Suprapubic skin (tissue), 4 donors: ENCODE data around the gene PCK2.

Experiments used
- CTCF ChIP-seq, 2 donors: fragments of 200-600 bp in 1 of 2; fragments of 450-650 bp in 1 of 2; sonication (generic) in 1 of 2; IDR thresholded peaks; one replicate each; pipeline ENCODE4 v1.5.1; 2016 to 2019; ENCODE audit warnings: antibody characterized with exemption in 2 of 2, mild to moderate bottlenecking in 1 of 2, moderate library complexity in 1 of 2
- EP300 ChIP-seq: sonication (generic); formaldehyde crosslinking; IDR thresholded peaks from one replicate; pipeline ENCODE4 v1.6.1; 2017; ENCODE audit warnings: antibody characterized with exemption
- POLR2A ChIP-seq, 2 donors: fragments of 450-650 bp; IDR thresholded peaks; one replicate each; pipeline ENCODE4 v1.6.1; 2017; ENCODE audit warnings: antibody characterized with exemption in 2 of 2, mild to moderate bottlenecking in 2 of 2, moderate library complexity in 2 of 2
- POLR2AphosphoS5 ChIP-seq, 3 donors: sonication (generic); formaldehyde crosslinking; IDR thresholded peaks; one replicate each; pipeline ENCODE4 v1.6.1; 2017; ENCODE audit warnings: antibody characterized with exemption in 3 of 3

- TF ChIP-seq CTCF (IDR thresholded peaks at IDR 0.05) (no peak), EP300 (no peak), POLR2A (IDR thresholded peaks at IDR 0.05) (no peak), POLR2AphosphoS5 (IDR thresholded peaks at IDR 0.05) (no peak)
Observed at GRCh38 chr14:24132976-24133375, 38.9 kb downstream of the PCK2 start.
